GM12878 (cell line): ENCODE measurements around the gene KCNIP3. TPM values are rescaled to one million over a fixed set of nuclear protein-coding genes. Genes with fewer than 3 reads are reported as not detected.

Experiments
- ATAC-seq: fragments of 200-7000 bp; cut with Tn5 transposase; 3 replicates; pipeline ENCODE4 v1.9.1; 2020; ENCODE audit warnings: mild to moderate bottlenecking, moderate library complexity
- BruUV-seq: library from RNA; stranded (reverse); fragments of 400-500 nt; replicated peaks from 2 replicates; lab custom pipeline; 2021; lab: Mats Ljungman, UMichigan
- CTCF ChIA-PET: fragments of 300-600 bp; sonication (Branson Sonifier 250); formaldehyde crosslinking; extraction: SDS; loops from one replicate; lab custom pipeline; 2021; ENCODE audit warnings: inconsistent platforms; lab: Yijun Ruan, JAX
- POLR2A ChIA-PET: fragments of 350-600 bp; formaldehyde crosslinking; extraction: SDS; loops from one replicate; lab custom pipeline; 2021; ENCODE audit warnings: inconsistent platforms; lab: Charles Lee
- RAD21 ChIA-PET: fragments of 300-600 bp; sonication (Branson Sonifier 250); formaldehyde crosslinking; loops from one replicate; lab custom pipeline; 2023; ENCODE audit warnings: antibody characterized with exemption; ENCODE audit not compliant: unreplicated experiment; lab: Charles Lee
- SMC1A ChIA-PET: fragments of 300-600 bp; sonication (Branson Sonifier 250); formaldehyde crosslinking; loops from one replicate; lab custom pipeline; 2023; ENCODE audit not compliant: unreplicated experiment, uncharacterized antibody; lab: Charles Lee
- DNase-seq: peaks from one replicate; pipeline ENCODE4 v3.0.0-alpha.2; 2011; ENCODE audit warnings: low read depth, low spot score
- FAIRE-seq: peaks from 3 replicates; lab custom pipeline; 2011; peaks lifted over from hg19 to GRCh38; lab: Jason Lieb, UNC
- H2AFZ ChIP-seq: 2 replicates; pipeline ENCODE4 v1.6.0; 2011; ENCODE audit warnings: low read depth, low read length, control low read depth; ENCODE audit not compliant: control insufficient read depth
- H3K27ac ChIP-seq: 2 replicates; pipeline ENCODE4 v1.5.1; 2011; ENCODE audit warnings: control low read depth; ENCODE audit not compliant: control insufficient read depth, insufficient read depth
- H3K27me3 ChIP-seq, 2 experiments: replicated peaks in 1 of 2; 2 replicates each; pipeline versions ENCODE4 v1.6.0 to v1.6.1; 2011; ENCODE audit warnings: low read length in 1 of 2; ENCODE audit not compliant: control insufficient read depth in 2 of 2, insufficient read depth in 2 of 2
- H3K36me3 ChIP-seq, 2 experiments: 2 replicates each; pipeline ENCODE4 v1.5.1; 2011; ENCODE audit warnings: low read length in 1 of 2; ENCODE audit not compliant: control insufficient read depth in 2 of 2, insufficient read depth in 2 of 2
- H3K4me1 ChIP-seq: 2 replicates; pipeline ENCODE4 v1.6.1; 2011; ENCODE audit warnings: mild to moderate bottlenecking, low read length, moderate library complexity, mixed read lengths; ENCODE audit not compliant: control insufficient read depth, insufficient read depth
- H3K4me2 ChIP-seq: 2 replicates; pipeline ENCODE4 v1.6.0; 2011; ENCODE audit warnings: control low read depth; ENCODE audit not compliant: control insufficient read depth, insufficient read depth
- H3K4me3 ChIP-seq: fragments of 200-600 bp; sonication (generic); 2 replicates; pipeline ENCODE4 v1.5.1; 2016
- H3K79me2 ChIP-seq: 2 replicates; pipeline ENCODE4 v1.6.0; 2011; ENCODE audit warnings: low read length; ENCODE audit not compliant: control insufficient read depth, insufficient read depth
- H3K9ac ChIP-seq: 2 replicates; pipeline ENCODE4 v1.8.0; 2011; ENCODE audit warnings: low read length, control low read depth, mixed read lengths; ENCODE audit not compliant: control insufficient read depth, insufficient read depth
- H3K9me3 ChIP-seq: replicated peaks from 3 replicates; pipeline ENCODE4 v1.5.1; 2011; ENCODE audit warnings: mild to moderate bottlenecking, low read length; ENCODE audit not compliant: control insufficient read depth, insufficient read depth
- H4K20me1 ChIP-seq: 2 replicates; pipeline ENCODE4 v1.6.0; 2011; ENCODE audit not compliant: control insufficient read depth, insufficient read depth
- NFXL1 ChIP-seq: fragments of 450-650 bp; IDR thresholded peaks from 2 replicates; pipeline ENCODE4 v1.6.1; 2017; ENCODE audit warnings: antibody characterized with exemption, mild to moderate bottlenecking, borderline replicate concordance
- SRF ChIP-seq, 2 experiments: IDR thresholded peaks; 2 replicates each; pipeline ENCODE4 v1.6.1; 2011; ENCODE audit warnings: low read depth in 2 of 2, low read length in 2 of 2, mild to moderate bottlenecking in 1 of 2, moderate library complexity in 1 of 2
- STAT3 ChIP-seq: IDR thresholded peaks from 2 replicates; pipeline ENCODE4 v1.6.1; 2011; ENCODE audit warnings: low read depth, low read length, improper control_type of control experiment
- ZBTB4 ChIP-seq: fragments of 450-650 bp; formaldehyde crosslinking; IDR thresholded peaks from 2 replicates; pipeline ENCODE4 v1.4.0; 2022; ENCODE audit warnings: mild to moderate bottlenecking, moderate library complexity
- WGBS: methylation state at CpG from one replicate; pipeline ENCODE4 v1.1.6; 2016; ENCODE audit warnings: low lambda C conversion rate; ENCODE audit not compliant: insufficient replicate concordance, insufficient coverage; ENCODE audit errors: missing lambda C conversion rate; 5-methylcytosine and 5-hydroxymethylcytosine counted together
- in situ Hi-C: fragments of 300-500 bp; cut with MboI; formaldehyde crosslinking; loops from 9 replicates; pipeline ENCODE4 v1.14.3; 2018; ENCODE audit warnings: mixed read lengths
- intact Hi-C: fragments of 100-400 bp; cut with micrococcal nuclease; formaldehyde crosslinking; loops from one replicate; pipeline ENCODE4 v1.14.2; 2022; ENCODE audit not compliant: unreplicated experiment
- polyA plus RNA-seq, 11 experiments: library from polyadenylated mRNA; depleted of rRNA in 4 of 11; unstranded in 6 of 11; stranded (reverse) in 5 of 11; fragments of >200 nt; fragmentation: Nextera tagmentation in 4 of 11; fragmentation: Illumina TruSeq in 1 of 11; extraction: Ambion mirVana in 4 of 11; extraction: Trizol in 1 of 11; gene quantifications; 1 replicate in 1 of 11; 2 replicates in 10 of 11; pipeline versions ENCODE4 v1.2.1 to v1.2.3, GENCODE V29; 2011 to 2016; ENCODE audit warnings: inconsistent platforms in 2 of 11, missing spikeins in 2 of 11, low read depth in 1 of 11
- total RNA-seq, 4 experiments: library from RNA; depleted of rRNA in 3 of 4; stranded (reverse); fragments of >200 nt in 3 of 4; fragmentation: Illumina TruSeq in 1 of 4; extraction: Trizol in 1 of 4; gene quantifications; 2 replicates each; pipeline versions ENCODE4 v1.2.1 to v1.2.3, GENCODE V29; 2013 to 2021

The KCNIP3 gene
- total and polyA plus RNA-seq, 10 of the 15 experiments (the other 5 are each of a cell fraction or from before 2014, with no cell fraction given): not detected

- no peaks in the 10 kb centered on the region for H3K4me1 ChIP-seq
- ChIA-PET SMC1A (no interaction called here), RAD21 (no interaction called here), CTCF (no interaction called here), POLR2A (no interaction called here)
- H4K20me1 ChIP-seq: no peaks in the 10 kb centered on the region
- 49% methylated on average over 18 of the region's 20 CpGs for WGBS
- no peak overlapping the region for H3K9ac ChIP-seq
- BruUV-seq: no TSS peak
- no peak for ATAC-seq
- TF ChIP-seq ZBTB4 (CRISPR knock-in tag): no peak
- no peak for TF ChIP-seq NFXL1
- no peak for TF ChIP-seq STAT3
- TF ChIP-seq SRF (IDR thresholded peaks at IDR 0.05; ENCODE audit: low read depth in 2 of 2, low read length in 2 of 2): no peak
- no peaks in the 10 kb centered on the region for H3K36me3 ChIP-seq
- DNase-seq: no peak
- no peaks in the 10 kb centered on the region for H3K79me2 ChIP-seq
- no peak overlapping the region for H3K4me2 ChIP-seq
- no peak overlapping the region for H2AFZ ChIP-seq
- no peaks in the 10 kb centered on the region for H3K9me3 ChIP-seq
- FAIRE-seq: no peak
- no peak overlapping the region for H3K4me3 ChIP-seq
- intact Hi-C loops (no loop called here), in situ Hi-C loops (no loop called here)
- peaks cover 0 to 1% of the 10 kb centered on the region in 2 experiments; a peak in 1 of 4 replicates for H3K27me3 ChIP-seq
- H3K27ac ChIP-seq: no peak overlapping the region
These were observed 85.0 kb downstream of the KCNIP3 start for GRCh38 chr2:95382192-95382591.
